HepG2 (cell line): ENCODE results near the gene PIEZO1. TPM values are rescaled to one million over a fixed set of nuclear protein-coding genes. Genes with fewer than 3 reads are reported as not detected.

Experiments used
- GZF1 ChIP-seq: sonication (generic); formaldehyde crosslinking; IDR thresholded peaks from 2 replicates; pipeline ENCODE4 v1.5.1; 2020; ENCODE audit warnings: mild to moderate bottlenecking, missing genetic modification reagents
- JDP2 ChIP-seq: sonication (generic); formaldehyde crosslinking; IDR thresholded peaks from 2 replicates; pipeline ENCODE4 v1.8.1; 2022; ENCODE audit warnings: missing genetic modification reagents, borderline replicate concordance
- MTA3 ChIP-seq: sonication (generic); formaldehyde crosslinking; IDR thresholded peaks from 2 replicates; pipeline ENCODE4 v1.4.0; 2020; ENCODE audit warnings: missing genetic modification reagents
- PAWR ChIP-seq: sonication (generic); formaldehyde crosslinking; IDR thresholded peaks from 2 replicates; pipeline ENCODE4 v1.4.0; 2020; ENCODE audit warnings: missing genetic modification reagents, mild to moderate bottlenecking, borderline replicate concordance
- PRPF4 ChIP-seq: fragments of 200-400 bp; formaldehyde crosslinking; IDR thresholded peaks from 2 replicates; pipeline ENCODE4 v1.6.1; 2016; ENCODE audit warnings: low read length, low read depth; ENCODE audit not compliant: poor library complexity, severe bottlenecking
- SP1 ChIP-seq, 2 experiments: fragments of 450-650 bp in 1 of 2; sonication (generic) in 1 of 2; formaldehyde crosslinking in 1 of 2; IDR thresholded peaks; 2 replicates each; pipeline versions ENCODE4 v1.4.0 to v1.6.1; 2016 to 2020; ENCODE audit warnings: missing genetic modification reagents in 1 of 2
- YEATS2 ChIP-seq: sonication (generic); formaldehyde crosslinking; IDR thresholded peaks from 2 replicates; pipeline ENCODE4 v1.4.0; 2020; ENCODE audit warnings: missing genetic modification reagents, borderline replicate concordance
- ZBTB7B ChIP-seq: sonication (generic); formaldehyde crosslinking; IDR thresholded peaks from 2 replicates; pipeline ENCODE4 v1.4.0; 2020; ENCODE audit warnings: missing genetic modification reagents
- ZNF17 ChIP-seq: sonication (generic); formaldehyde crosslinking; IDR thresholded peaks from 2 replicates; pipeline ENCODE4 v1.5.0; 2020; ENCODE audit warnings: mild to moderate bottlenecking, missing genetic modification reagents
- ZNF30 ChIP-seq: sonication (generic); formaldehyde crosslinking; IDR thresholded peaks from 2 replicates; pipeline ENCODE4 v1.5.0; 2020; ENCODE audit warnings: mild to moderate bottlenecking, missing genetic modification reagents
- ZNF331 ChIP-seq: sonication (generic); formaldehyde crosslinking; IDR thresholded peaks from 2 replicates; pipeline ENCODE4 v1.4.0; 2020; ENCODE audit warnings: missing genetic modification reagents
- ZNF335 ChIP-seq: sonication (generic); formaldehyde crosslinking; IDR thresholded peaks from 2 replicates; pipeline ENCODE4 v1.4.0; 2020; ENCODE audit warnings: missing genetic modification reagents
- ZNF33B ChIP-seq: sonication (generic); formaldehyde crosslinking; IDR thresholded peaks from 2 replicates; pipeline ENCODE4 v1.5.1; 2020; ENCODE audit warnings: mild to moderate bottlenecking, missing genetic modification reagents
- ZNF558 ChIP-seq: sonication (generic); formaldehyde crosslinking; IDR thresholded peaks from 2 replicates; pipeline ENCODE4 v1.9.0; 2022; ENCODE audit warnings: mild to moderate bottlenecking, missing genetic modification reagents, borderline replicate concordance
- ZNF75D ChIP-seq: sonication (generic); formaldehyde crosslinking; IDR thresholded peaks from 2 replicates; pipeline ENCODE4 v1.8.1; 2023; ENCODE audit warnings: missing genetic modification reagents, mild to moderate bottlenecking, borderline replicate concordance
- ZNF879 ChIP-seq: sonication (generic); formaldehyde crosslinking; IDR thresholded peaks from 2 replicates; pipeline ENCODE4 v1.8.1; 2023; ENCODE audit warnings: missing genetic modification reagents
- polyA plus RNA-seq, 8 experiments: library from polyadenylated mRNA; depleted of rRNA in 3 of 8; stranded (reverse) in 7 of 8; unstranded in 1 of 8; fragments of >200 nt; fragmentation: Illumina TruSeq in 4 of 8; extraction: Trizol in 4 of 8; gene quantifications; 2 replicates each; pipeline versions ENCODE4 v1.2.1 to v1.2.3, GENCODE V29; 2011 to 2016; ENCODE audit warnings: low read depth in 4 of 8, missing spikeins in 1 of 8, mixed read lengths in 1 of 8; ENCODE audit not compliant: insufficient read depth in 1 of 8
- total RNA-seq, 5 experiments: library from RNA; depleted of rRNA; stranded (reverse); fragments of >200 nt; fragmentation: Illumina TruSeq; extraction: Trizol; gene quantifications; 2 replicates each; pipeline ENCODE4 v1.2.3, GENCODE V29; 2016; ENCODE audit warnings: low read depth in 1 of 5
- TF ChIP-seq, protein P1 (sequence below): sonication (generic); formaldehyde crosslinking; IDR thresholded peaks from 2 replicates; pipeline ENCODE4 v1.4.0; 2020; ENCODE audit warnings: mild to moderate bottlenecking, missing genetic modification reagents
- TF ChIP-seq, protein P2 (sequence below): sonication (generic); formaldehyde crosslinking; IDR thresholded peaks from 2 replicates; pipeline ENCODE4 v1.9.0; 2021; ENCODE audit warnings: missing genetic modification reagents, borderline replicate concordance
- TF ChIP-seq, protein P3 (sequence below): sonication (generic); formaldehyde crosslinking; IDR thresholded peaks from 2 replicates; pipeline ENCODE4 v1.4.0; 2020; ENCODE audit warnings: low read depth, mild to moderate bottlenecking, missing genetic modification reagents
- TF ChIP-seq, protein P4 (sequence below): sonication (generic); formaldehyde crosslinking; conservative IDR thresholded peaks from 2 replicates; pipeline ENCODE4 v1.4.0; 2020; ENCODE audit warnings: missing genetic modification reagents
- TF ChIP-seq, protein P5 (sequence below): sonication (generic); formaldehyde crosslinking; IDR thresholded peaks from 2 replicates; pipeline ENCODE4 v1.5.0; 2020; ENCODE audit warnings: missing genetic modification reagents, mild to moderate bottlenecking, borderline replicate concordance
- TF ChIP-seq, protein P6 (sequence below): sonication (generic); formaldehyde crosslinking; IDR thresholded peaks from 2 replicates; pipeline ENCODE4 v1.5.0; 2020; ENCODE audit warnings: mild to moderate bottlenecking, missing genetic modification reagents

The PIEZO1 gene
- total and polyA plus RNA-seq, 2 of the 13 experiments (the other 11 are each of a cell fraction or from before 2014, with no cell fraction given) = 67.9 to 85.0 TPM

DNA sequence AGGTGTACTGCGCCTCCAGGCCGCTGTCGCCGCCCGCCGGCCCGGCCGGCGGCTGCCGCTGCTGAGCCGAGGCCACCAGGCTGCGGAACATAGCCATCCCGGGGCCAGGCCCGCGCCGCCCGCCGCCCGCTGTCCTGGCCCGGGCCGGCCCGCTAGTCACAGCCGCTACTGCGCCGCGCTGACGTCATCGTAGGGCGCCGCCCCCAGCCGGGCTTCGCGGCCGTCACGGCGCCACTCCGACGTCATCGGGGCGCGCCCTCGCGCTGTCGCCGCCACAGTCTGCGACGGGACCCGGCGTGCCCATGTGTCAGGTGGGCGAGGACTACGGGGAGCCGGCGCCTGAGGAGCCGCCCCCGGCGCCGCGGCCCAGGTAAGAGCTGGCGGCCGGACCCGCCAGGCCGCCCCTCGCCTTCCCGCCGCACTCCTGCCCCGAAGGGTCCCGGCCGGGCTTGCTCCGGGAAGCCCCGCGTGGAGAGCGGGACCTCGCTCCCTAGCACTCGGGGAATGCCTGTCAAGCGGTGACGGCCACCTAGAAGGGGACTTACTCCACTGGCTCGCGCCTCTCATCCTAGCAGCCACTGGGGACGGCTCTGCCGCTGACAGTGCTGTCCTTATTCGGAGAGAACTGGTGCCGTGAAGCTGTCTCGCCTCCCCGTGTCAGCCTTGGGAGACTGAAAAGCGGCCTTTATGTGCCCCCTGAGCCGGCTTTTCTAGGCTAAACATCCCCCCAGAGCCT is 78.6 kb downstream of the PIEZO1 start, which contains the start of the genes CTU2 and RNF166 (continued):
- TF ChIP-seq MTA3 = no peak
- peak; percentile 47 for TF ChIP-seq ZBTB7B (CRISPR knock-in tag)
- TF ChIP-seq ZNF331 (CRISPR knock-in tag) = peak; percentile 90
- TF ChIP-seq PRPF4 = no peak
- TF ChIP-seq, protein P1, sequence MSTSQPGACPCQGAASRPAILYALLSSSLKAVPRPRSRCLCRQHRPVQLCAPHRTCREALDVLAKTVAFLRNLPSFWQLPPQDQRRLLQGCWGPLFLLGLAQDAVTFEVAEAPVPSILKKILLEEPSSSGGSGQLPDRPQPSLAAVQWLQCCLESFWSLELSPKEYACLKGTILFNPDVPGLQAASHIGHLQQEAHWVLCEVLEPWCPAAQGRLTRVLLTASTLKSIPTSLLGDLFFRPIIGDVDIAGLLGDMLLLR (CRISPR knock-in tag) = peak; percentile 100
- no peak for TF ChIP-seq ZNF17
- no peak for TF ChIP-seq ZNF335
- TF ChIP-seq ZNF33B (CRISPR knock-in tag) = peak; percentile 43; the same call in 1 of the 2 replicates
- no peak for TF ChIP-seq PAWR (CRISPR knock-in tag)
- no peak for TF ChIP-seq JDP2 (CRISPR knock-in tag)
- TF ChIP-seq, protein P2, sequence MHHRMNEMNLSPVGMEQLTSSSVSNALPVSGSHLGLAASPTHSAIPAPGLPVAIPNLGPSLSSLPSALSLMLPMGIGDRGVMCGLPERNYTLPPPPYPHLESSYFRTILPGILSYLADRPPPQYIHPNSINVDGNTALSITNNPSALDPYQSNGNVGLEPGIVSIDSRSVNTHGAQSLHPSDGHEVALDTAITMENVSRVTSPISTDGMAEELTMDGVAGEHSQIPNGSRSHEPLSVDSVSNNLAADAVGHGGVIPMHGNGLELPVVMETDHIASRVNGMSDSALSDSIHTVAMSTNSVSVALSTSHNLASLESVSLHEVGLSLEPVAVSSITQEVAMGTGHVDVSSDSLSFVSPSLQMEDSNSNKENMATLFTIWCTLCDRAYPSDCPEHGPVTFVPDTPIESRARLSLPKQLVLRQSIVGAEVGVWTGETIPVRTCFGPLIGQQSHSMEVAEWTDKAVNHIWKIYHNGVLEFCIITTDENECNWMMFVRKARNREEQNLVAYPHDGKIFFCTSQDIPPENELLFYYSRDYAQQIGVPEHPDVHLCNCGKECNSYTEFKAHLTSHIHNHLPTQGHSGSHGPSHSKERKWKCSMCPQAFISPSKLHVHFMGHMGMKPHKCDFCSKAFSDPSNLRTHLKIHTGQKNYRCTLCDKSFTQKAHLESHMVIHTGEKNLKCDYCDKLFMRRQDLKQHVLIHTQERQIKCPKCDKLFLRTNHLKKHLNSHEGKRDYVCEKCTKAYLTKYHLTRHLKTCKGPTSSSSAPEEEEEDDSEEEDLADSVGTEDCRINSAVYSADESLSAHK (CRISPR knock-in tag) = no peak
- TF ChIP-seq SP1 (IDR thresholded peaks at IDR 0.05) = no peak
- TF ChIP-seq SP1 (CRISPR knock-in tag; IDR thresholded peaks at IDR 0.05) = peak; percentile 95
- TF ChIP-seq, protein P3, sequence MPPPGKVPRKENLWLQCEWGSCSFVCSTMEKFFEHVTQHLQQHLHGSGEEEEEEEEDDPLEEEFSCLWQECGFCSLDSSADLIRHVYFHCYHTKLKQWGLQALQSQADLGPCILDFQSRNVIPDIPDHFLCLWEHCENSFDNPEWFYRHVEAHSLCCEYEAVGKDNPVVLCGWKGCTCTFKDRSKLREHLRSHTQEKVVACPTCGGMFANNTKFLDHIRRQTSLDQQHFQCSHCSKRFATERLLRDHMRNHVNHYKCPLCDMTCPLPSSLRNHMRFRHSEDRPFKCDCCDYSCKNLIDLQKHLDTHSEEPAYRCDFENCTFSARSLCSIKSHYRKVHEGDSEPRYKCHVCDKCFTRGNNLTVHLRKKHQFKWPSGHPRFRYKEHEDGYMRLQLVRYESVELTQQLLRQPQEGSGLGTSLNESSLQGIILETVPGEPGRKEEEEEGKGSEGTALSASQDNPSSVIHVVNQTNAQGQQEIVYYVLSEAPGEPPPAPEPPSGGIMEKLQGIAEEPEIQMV (CRISPR knock-in tag) = peak; percentile 35; the same call in 1 of the 2 replicates
- no peak for TF ChIP-seq ZNF879 (CRISPR knock-in tag)
- TF ChIP-seq ZNF558 (CRISPR knock-in tag) = peak; percentile 55; the same call in 1 of the 2 replicates
- TF ChIP-seq YEATS2 (CRISPR knock-in tag) = peak; percentile 89
- TF ChIP-seq, protein P4, sequence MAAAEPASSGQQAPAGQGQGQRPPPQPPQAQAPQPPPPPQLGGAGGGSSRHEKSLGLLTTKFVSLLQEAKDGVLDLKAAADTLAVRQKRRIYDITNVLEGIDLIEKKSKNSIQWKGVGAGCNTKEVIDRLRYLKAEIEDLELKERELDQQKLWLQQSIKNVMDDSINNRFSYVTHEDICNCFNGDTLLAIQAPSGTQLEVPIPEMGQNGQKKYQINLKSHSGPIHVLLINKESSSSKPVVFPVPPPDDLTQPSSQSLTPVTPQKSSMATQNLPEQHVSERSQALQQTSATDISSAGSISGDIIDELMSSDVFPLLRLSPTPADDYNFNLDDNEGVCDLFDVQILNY = peak; percentile 85
- TF ChIP-seq ZNF30 = no peak
- TF ChIP-seq, protein P5, sequence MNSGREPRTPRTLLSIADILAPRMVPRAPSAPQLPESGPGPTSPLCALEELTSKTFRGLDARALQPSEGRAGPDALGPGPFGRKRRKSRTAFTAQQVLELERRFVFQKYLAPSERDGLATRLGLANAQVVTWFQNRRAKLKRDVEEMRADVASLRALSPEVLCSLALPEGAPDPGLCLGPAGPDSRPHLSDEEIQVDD (CRISPR knock-in tag) = no peak
- TF ChIP-seq, protein P6, sequence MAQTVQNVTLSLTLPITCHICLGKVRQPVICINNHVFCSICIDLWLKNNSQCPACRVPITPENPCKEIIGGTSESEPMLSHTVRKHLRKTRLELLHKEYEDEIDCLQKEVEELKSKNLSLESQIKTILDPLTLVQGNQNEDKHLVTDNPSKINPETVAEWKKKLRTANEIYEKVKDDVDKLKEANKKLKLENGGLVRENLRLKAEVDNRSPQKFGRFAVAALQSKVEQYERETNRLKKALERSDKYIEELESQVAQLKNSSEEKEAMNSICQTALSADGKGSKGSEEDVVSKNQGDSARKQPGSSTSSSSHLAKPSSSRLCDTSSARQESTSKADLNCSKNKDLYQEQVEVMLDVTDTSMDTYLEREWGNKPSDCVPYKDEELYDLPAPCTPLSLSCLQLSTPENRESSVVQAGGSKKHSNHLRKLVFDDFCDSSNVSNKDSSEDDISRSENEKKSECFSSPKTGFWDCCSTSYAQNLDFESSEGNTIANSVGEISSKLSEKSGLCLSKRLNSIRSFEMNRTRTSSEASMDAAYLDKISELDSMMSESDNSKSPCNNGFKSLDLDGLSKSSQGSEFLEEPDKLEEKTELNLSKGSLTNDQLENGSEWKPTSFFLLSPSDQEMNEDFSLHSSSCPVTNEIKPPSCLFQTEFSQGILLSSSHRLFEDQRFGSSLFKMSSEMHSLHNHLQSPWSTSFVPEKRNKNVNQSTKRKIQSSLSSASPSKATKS (CRISPR knock-in tag) = no peak
- TF ChIP-seq ZNF75D (CRISPR knock-in tag) = no peak
- no peak for TF ChIP-seq GZF1 (CRISPR knock-in tag)
